Eye (tissue), 1 donor: Measurements from ENCODE around the gene GGA1.

ENCODE experiments used
- DNase-seq: peaks from one replicate; pipeline ENCODE4 v3.0.0-alpha.2; 2015

The GGA1 gene

GRCh38 chr22:37632174-37633088 lies 23.8 kb downstream of the GGA1 start:
- DNase-seq, result no peak

- no peak for DNase-seq
Measured at GRCh38 chr22:37633089-37633624, 24.5 kb downstream of the GGA1 start.

DNA sequence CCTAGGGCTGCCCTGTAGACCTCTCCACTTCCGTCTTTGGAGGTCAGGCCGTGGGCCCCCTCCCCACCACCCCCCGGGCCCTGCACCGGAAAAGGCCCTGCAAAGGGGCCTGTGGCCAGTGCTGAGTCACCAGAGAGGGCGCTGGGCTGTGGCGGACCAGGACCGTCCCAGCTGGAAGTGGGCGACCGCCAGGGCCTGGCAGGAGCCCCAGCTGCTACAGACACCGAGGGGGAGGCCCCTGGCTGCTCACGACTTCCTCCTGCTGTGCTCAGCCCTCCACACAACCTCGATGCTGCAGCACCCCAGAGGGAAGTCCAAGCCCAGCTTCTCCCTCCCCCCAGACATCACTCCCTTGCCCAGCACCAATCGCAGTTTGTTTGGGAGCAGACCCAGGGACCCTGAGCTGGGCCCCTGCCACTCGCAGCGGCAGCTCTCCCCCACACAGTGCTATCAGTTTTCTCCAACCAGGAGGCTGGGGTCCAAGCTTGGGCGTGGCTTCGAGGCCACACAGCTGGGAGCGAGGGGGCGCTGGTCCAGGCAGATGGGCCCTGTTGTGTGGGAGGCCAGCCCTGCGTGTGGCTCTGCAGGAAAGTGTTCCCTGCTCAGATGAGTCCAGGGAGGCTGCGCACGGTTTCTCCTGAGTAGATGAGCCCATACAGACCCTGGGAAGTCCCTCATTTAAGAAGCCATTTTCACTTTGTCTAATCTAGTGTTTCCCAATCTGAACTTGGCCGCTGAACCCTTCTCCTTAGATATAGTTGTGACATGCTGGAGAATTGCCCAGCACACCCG lies 25.2 kb downstream of the GGA1 start:
- peak; percentile 96 for DNase-seq

GRCh38 chr22:37634417-37634924 lies 25.8 kb downstream of the GGA1 start:
- DNase-seq, result no peak

DNA sequence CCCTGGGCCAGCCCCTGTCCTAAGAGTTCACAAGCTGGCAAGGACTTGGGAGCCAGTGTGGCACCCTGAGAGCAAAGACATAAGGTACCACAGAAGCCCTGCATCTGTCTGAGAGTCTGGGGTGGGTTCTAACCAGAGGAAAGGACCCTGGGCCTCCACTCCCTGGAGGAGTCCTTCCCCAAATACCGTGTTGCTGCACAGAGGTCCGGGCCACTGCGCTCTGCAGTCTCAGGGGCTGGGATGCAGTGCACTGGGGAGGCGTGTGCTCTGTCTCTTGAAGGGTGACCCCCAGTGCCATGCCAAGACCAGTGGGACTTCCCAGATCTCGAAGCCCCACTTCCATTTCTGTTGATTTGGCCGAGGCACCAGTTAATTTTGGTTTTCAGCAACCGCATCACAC lies 26.5 kb downstream of the GGA1 start:
- no peak for DNase-seq

- DNase-seq, result no peak
Measured at GRCh38 chr22:37636186-37636948, 27.7 kb downstream of the GGA1 start.

GRCh38 chr22:37636949-37637273 lies 28.3 kb downstream of the GGA1 start:
- DNase-seq, result no peak

DNA sequence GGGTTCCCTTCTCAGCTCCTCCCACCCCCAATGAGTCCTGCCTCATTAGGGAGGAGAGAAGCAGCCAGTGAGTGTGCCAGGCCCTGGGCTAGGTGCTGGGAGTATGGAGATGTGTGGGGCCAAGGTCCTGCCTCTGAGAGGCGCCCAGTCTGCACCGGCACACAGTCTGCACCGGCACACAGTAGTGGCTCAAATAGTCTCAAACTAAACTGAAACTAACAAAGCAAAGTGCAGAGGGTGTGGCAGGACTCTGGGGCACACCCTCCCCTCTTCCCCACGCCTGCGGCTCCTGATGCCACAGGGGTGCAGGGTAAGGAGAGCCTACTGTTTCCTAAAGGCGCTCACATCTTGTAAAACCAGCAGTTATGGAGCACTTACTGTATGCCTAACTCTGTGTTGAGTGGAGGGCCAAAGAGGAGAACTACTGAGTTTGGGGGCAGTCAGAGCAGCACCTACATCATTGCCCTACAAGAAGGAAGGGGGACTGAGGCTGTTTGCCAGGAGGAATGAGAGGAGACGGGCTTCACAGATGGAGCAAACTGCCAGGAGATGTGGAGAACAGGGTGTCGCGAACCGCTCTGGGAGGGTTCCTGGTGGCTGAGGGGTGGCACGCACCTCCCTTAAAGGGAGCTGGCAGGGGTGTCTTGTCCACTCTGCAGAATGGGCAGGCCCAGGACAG lies 29.9 kb downstream of the GGA1 start:
- DNase-seq, result no peak

- peak; percentile 77 for DNase-seq
Measured at GRCh38 chr22:37639070-37639760, 30.6 kb downstream of the GGA1 start, which contains the start of gene SH3BP1. Gene SH3BP1 (plus strand): TSS chr22:37639669. CDS start chr22:37639788, 119 bp downstream.

DNA sequence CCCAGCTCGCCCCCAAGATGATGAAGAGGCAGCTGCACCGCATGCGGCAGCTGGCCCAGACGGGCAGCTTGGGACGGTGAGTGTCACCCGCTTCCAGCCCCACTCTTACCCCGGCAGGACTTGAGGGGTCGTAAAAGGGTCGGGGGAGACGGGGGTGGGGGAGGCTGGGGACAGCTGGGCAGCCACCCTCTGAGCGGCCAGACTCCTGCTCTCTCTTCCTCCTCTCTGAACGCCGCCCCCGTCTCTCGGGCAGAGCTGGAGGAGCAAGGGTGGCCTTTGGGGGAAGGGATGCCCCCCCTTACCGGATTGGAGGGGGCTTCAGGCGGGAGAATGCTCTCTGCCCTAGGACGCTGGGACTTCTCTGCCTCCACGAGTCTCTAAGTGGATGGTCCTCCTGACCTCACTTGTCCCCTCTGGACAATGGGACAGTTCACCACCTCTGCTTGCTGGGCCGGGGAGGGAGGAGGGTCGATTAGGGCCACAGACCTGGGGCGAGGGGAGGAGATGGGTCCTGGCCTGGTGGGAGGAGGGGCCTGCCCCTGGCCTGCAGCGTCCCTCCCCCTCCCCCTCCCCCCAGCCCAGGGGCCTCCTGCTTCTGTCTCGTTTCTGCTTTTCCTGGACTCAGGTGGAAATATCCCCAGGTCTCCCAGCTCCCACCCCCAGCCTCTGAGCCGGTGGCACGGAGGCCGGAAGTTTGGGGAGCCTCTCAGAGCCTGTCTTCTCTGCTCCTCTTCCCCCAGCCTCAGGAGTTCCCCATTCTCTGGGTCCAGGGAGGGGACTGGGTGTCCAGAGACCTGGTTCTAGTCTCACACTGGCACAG lies 31.3 kb downstream of the GGA1 start:
- DNase-seq, result peak; percentile 54

GRCh38 chr22:37640591-37641560 lies 32.2 kb downstream of the GGA1 start:
- no peak for DNase-seq

DNA sequence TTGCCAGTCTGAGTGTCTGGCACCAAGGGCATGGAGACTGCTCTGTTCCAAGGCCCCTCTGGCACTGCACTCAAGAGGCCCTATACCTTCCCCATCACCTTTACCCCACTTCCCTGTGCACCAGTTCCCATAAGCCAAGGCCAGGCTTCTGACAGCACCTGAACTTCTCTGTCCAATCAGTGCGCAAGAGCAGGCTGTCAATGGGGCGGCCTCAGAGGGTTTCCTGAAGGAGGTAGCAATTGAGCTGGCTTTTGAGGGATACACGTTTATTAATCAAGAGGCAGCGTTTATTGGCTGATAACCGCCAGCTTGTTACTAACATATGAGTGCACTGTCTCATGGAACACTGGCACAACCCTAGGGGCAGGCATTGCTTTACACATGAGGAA lies 32.9 kb downstream of the GGA1 start:
- DNase-seq, result no peak

DNA sequence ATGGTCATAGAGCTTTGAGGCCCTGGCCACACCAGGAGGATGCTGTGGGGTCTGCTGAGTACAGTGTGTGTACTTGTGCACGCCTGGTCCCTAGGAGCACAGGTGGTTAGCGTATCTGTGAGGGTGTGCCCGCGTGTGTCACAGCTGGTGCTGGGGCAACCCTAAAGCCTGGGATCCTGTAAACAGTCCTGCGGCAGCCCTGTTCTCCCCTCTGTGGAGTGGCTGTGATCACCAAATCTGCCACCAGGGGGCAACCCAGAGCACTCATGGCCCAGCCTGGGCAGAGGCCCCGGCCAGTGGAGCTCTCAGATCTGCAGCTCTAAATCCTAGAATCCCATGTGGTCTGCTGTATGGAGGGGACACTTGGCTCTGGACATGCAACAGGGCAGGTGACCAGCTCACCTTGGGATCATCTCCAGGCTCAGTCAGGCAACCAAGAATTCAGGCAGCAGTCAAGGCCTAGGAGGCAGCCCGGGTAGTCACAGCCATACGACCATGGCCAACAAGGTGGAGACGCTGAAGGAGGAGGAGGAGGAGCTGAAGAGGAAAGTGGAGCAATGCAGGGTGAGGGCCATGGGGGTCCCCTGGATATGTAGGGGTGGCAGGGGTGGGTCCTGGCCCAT lies 34.7 kb downstream of the GGA1 start:
- DNase-seq, result peak; percentile 95

DNA sequence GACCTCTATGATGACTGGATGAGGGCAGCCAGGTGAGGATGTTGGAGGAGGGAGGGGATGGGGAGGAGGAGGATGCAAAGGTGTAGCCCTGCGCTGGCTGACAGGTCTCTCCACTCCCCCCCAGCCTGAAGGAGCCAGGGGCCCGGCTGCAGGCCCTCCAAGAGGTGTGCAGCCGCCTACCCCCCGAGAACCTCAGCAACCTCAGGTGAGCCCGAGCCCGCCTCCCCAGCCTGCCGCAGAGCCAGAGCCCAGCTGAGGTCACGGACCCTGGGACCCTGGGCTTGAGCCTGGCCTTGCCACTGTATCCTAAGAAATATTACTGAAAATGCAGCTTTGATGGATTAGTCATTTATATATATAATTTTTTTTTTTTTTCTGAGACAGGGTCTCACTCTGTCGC lies 38.7 kb downstream of the GGA1 start:
- no peak for DNase-seq

DNA sequence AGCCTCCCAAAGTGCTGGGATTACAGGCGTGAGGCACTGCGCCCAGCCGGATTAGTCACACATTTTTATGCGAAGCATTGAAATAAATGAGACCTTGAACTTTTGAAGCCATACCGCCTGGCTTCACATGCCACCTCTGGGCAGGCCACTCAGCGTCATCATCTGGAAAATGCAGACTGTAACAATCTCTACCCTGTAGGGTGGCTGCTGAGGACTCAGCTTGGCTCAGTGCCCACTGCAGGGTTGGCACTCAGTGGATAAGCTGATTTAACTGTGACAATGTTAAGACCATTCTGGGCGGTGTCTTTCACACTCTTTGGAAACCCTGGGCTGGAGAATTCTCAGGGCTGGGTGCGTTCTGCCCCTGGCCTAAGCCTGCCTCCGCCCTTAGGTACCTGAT lies 39.3 kb downstream of the GGA1 start:
- DNase-seq, result no peak

GRCh38 chr22:37650463-37651136 lies 42.0 kb downstream of the GGA1 start:
- no peak for DNase-seq

GRCh38 chr22:37654563-37655251 lies 46.1 kb downstream of the GGA1 start:
- DNase-seq, result no peak

DNA sequence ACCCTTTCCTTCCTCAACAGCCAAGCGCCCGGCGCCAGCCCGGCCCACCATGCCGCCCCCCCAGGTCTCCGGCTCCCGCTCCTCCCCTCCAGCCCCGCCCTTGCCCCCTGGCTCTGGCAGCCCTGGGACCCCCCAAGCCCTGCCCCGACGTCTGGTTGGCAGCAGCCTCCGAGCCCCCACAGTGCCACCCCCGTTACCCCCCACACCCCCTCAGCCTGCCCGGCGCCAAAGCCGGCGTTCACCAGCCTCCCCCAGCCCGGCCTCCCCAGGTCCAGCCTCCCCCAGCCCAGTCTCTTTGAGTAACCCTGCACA lies 46.6 kb downstream of the GGA1 start:
- no peak for DNase-seq
